HepG2 (cell line): ENCODE results near the gene SMAD1. TPM values are rescaled to one million over a fixed set of nuclear protein-coding genes. Genes with fewer than 3 reads are reported as not detected.
A peak's percentile ranks its signal among the peaks of the same experiment; 100 is the strongest.

ENCODE experiments used
- ATAC-seq: fragments of 200-7000 bp; cut with Tn5 transposase; 3 replicates; pipeline ENCODE4 v1.9.1; 2020; ENCODE audit warnings: mild to moderate bottlenecking, moderate library complexity
- BruUV-seq: library from RNA; stranded (reverse); fragments of 400-500 nt; replicated peaks from 2 replicates; lab custom pipeline; 2021; lab: Mats Ljungman, UMichigan
- CTCF ChIA-PET: fragments of 300-600 bp; formaldehyde crosslinking; extraction: SDS; loops from one replicate; lab custom pipeline; 2021; ENCODE audit warnings: low total read pairs, inconsistent platforms, low intra/inter-chr PET ratio; lab: Yijun Ruan, JAX
- POLR2A ChIA-PET: fragments of 350-600 bp; sonication (Branson Sonifier 250); formaldehyde crosslinking; loops from one replicate; lab custom pipeline; 2020; ENCODE audit warnings: antibody characterized with exemption, inconsistent platforms; lab: Yijun Ruan, JAX
- DNase-seq: peaks from one replicate; pipeline ENCODE4 v3.0.0-alpha.2; 2015; ENCODE audit warnings: low spot score
- FAIRE-seq: peaks from 3 replicates; lab custom pipeline; 2011; peaks lifted over from hg19 to GRCh38; lab: Jason Lieb, UNC
- H2AFZ ChIP-seq: one replicate; pipeline ENCODE4 v1.6.1; 2011; ENCODE audit warnings: low read length, inconsistent platforms
- H3K27ac ChIP-seq: fragments of 300-600 bp; 3 replicates; pipeline ENCODE4 v1.8.0; 2011; ENCODE audit warnings: mixed run types, mild to moderate bottlenecking, mixed read lengths, low read length, inconsistent platforms; ENCODE audit not compliant: insufficient read depth; ENCODE audit errors: extremely low read length
- H3K27me3 ChIP-seq, 2 experiments: fragments of 200-600 bp in 1 of 2; 2 replicates in 1 of 2; 3 replicates in 1 of 2; pipeline versions ENCODE4 v1.6.0 to v1.8.0; 2011; ENCODE audit warnings: low read length in 2 of 2, mild to moderate bottlenecking in 2 of 2, moderate library complexity in 2 of 2, inconsistent platforms in 1 of 2; ENCODE audit not compliant: insufficient read depth in 2 of 2, control insufficient read depth in 1 of 2
- H3K36me3 ChIP-seq, 2 experiments: fragments of 200-600 bp in 1 of 2; replicated peaks in 1 of 2; 2 replicates in 1 of 2; 3 replicates in 1 of 2; pipeline versions ENCODE4 v1.5.1 to v1.8.0; 2011; ENCODE audit warnings: low read length in 2 of 2, inconsistent platforms in 1 of 2; ENCODE audit not compliant: insufficient read depth in 2 of 2, control insufficient read depth in 1 of 2
- H3K4me1 ChIP-seq: 2 replicates; pipeline ENCODE4 v1.5.1; 2012; ENCODE audit warnings: low read length, inconsistent platforms; ENCODE audit not compliant: insufficient read depth
- H3K4me2 ChIP-seq: 2 replicates; pipeline ENCODE4 v1.6.0; 2011; ENCODE audit warnings: low read depth, low read length, inconsistent platforms
- H3K4me3 ChIP-seq, 3 experiments: fragments of 200-600 bp in 1 of 3; sonication (generic), shearing (Covaris generic) in 1 of 3; replicated peaks in 1 of 3; 2 replicates each; pipeline ENCODE4 v1.5.1; 2011 to 2016; ENCODE audit warnings: low read length in 3 of 3, inconsistent platforms in 2 of 3, low read depth in 2 of 3, mild to moderate bottlenecking in 2 of 3, control low read depth in 1 of 3, mixed read lengths in 1 of 3; ENCODE audit not compliant: insufficient read depth in 1 of 3
- H3K79me2 ChIP-seq: one replicate; pipeline ENCODE4 v1.6.1; 2011; ENCODE audit warnings: low read length, inconsistent platforms; ENCODE audit not compliant: insufficient read depth
- H3K9ac ChIP-seq: 2 replicates; pipeline ENCODE4 v1.6.0; 2011; ENCODE audit warnings: mild to moderate bottlenecking, low read depth, low read length, inconsistent platforms; ENCODE audit not compliant: insufficient read depth
- H3K9me3 ChIP-seq: 2 replicates; pipeline ENCODE4 v1.5.1; 2012; ENCODE audit warnings: mild to moderate bottlenecking, low read length
- H4K20me1 ChIP-seq: 2 replicates; pipeline ENCODE4 v1.6.0; 2011; ENCODE audit warnings: inconsistent platforms, mild to moderate bottlenecking, low read length, moderate library complexity; ENCODE audit not compliant: insufficient read depth
- DNMT1 ChIP-seq: sonication (generic); formaldehyde crosslinking; IDR thresholded peaks from 2 replicates; pipeline ENCODE4 v1.5.1; 2020; ENCODE audit warnings: mild to moderate bottlenecking, missing genetic modification reagents
- KDM2A ChIP-seq: sonication (generic); formaldehyde crosslinking; IDR thresholded peaks from 2 replicates; pipeline ENCODE4 v1.4.0; 2020; ENCODE audit warnings: low read depth, missing genetic modification reagents, borderline replicate concordance
- RNF2 ChIP-seq: fragments of 450-650 bp; conservative IDR thresholded peaks from 2 replicates; pipeline ENCODE4 v1.6.1; 2016; ENCODE audit warnings: low read depth
- SAP130 ChIP-seq: IDR thresholded peaks from 2 replicates; pipeline ENCODE4 v1.6.1; 2016; ENCODE audit warnings: low read depth
- SMAD1 ChIP-seq: sonication (generic); formaldehyde crosslinking; IDR thresholded peaks from 2 replicates; pipeline ENCODE4 v1.4.0; 2020; ENCODE audit warnings: missing genetic modification reagents, low read depth, mild to moderate bottlenecking, borderline replicate concordance
- SMYD3 ChIP-seq: sonication (generic); formaldehyde crosslinking; IDR thresholded peaks from 2 replicates; pipeline ENCODE4 v1.8.1; 2023; ENCODE audit warnings: mild to moderate bottlenecking, missing genetic modification reagents
- XBP1 ChIP-seq: sonication (generic); formaldehyde crosslinking; IDR thresholded peaks from 2 replicates; pipeline ENCODE4 v1.5.0; 2020; ENCODE audit warnings: missing genetic modification reagents
- ZBTB40 ChIP-seq, 2 experiments: fragments of 450-650 bp in 1 of 2; sonication (generic) in 1 of 2; formaldehyde crosslinking in 1 of 2; IDR thresholded peaks; 2 replicates each; pipeline versions ENCODE4 v1.6.1 to v1.8.0; 2016 to 2022; ENCODE audit warnings: antibody characterized with exemption in 1 of 2, mild to moderate bottlenecking in 1 of 2, missing genetic modification reagents in 1 of 2
- ZNF282 ChIP-seq: fragments of 450-650 bp; IDR thresholded peaks from 2 replicates; pipeline ENCODE4 v1.6.1; 2018; ENCODE audit not compliant: partially characterized antibody
- ZNF317 ChIP-seq: sonication (generic); formaldehyde crosslinking; IDR thresholded peaks from 2 replicates; pipeline ENCODE4 v1.5.0; 2020; ENCODE audit warnings: mild to moderate bottlenecking, missing genetic modification reagents
- WGBS: methylation state at CpG from one replicate; pipeline ENCODE4 v1.1.6; 2017; ENCODE audit warnings: low lambda C conversion rate; 5-methylcytosine and 5-hydroxymethylcytosine counted together
- in situ Hi-C: cut with HindIII; loops from 2 replicates; pipeline ENCODE4 v1.10.0; 2017; ENCODE audit warnings: low pct_unique_long_range_greater_than_20kb; ENCODE audit not compliant: extremely low pct_ligation_motif_present
- intact Hi-C: fragments of 100-400 bp; cut with micrococcal nuclease; formaldehyde crosslinking; loops from one replicate; pipeline ENCODE4 v1.10.0; 2022; ENCODE audit not compliant: unreplicated experiment
- polyA plus RNA-seq, 8 experiments: library from polyadenylated mRNA; depleted of rRNA in 3 of 8; stranded (reverse) in 7 of 8; unstranded in 1 of 8; fragments of >200 nt; fragmentation: Illumina TruSeq in 4 of 8; extraction: Trizol in 4 of 8; gene quantifications; 2 replicates each; pipeline versions ENCODE4 v1.2.1 to v1.2.3, GENCODE V29; 2011 to 2016; ENCODE audit warnings: low read depth in 4 of 8, missing spikeins in 1 of 8, mixed read lengths in 1 of 8; ENCODE audit not compliant: insufficient read depth in 1 of 8
- total RNA-seq, 5 experiments: library from RNA; depleted of rRNA; stranded (reverse); fragments of >200 nt; fragmentation: Illumina TruSeq; extraction: Trizol; gene quantifications; 2 replicates each; pipeline ENCODE4 v1.2.3, GENCODE V29; 2016; ENCODE audit warnings: low read depth in 1 of 5

SMAD1 gene
- total and polyA plus RNA-seq, 2 of the 13 experiments (the other 11 are each of a cell fraction or from before 2014, with no cell fraction given): 12.7 to 16.6 TPM

DNA sequence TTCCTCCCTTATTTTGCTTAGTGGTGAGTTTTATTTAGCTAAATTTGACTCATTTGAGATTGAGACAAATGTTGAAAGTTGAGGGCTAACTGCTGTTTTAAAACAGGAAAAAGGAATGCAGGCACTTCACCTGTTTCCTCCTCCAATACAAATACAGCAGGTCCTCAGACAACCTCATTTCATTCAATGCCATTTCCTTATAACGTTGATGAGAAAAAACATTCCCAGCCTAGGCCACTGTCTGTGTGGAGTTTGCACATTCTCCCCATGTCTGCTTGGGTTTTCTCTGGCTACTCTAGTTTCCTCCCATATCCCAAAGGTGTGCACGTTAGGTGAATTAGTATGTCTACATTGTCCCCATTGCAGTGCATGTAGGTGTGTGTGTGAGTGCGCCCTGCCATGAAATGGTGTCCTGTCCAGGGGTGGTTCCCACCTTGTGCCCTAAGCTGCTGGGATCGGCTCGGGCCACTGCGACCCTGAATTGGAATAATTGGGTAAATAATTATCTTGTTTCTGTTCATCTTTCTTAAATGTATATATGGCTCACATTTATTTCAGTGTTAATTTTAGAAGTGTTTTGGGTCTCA lies 21.9 kb downstream of the SMAD1 start (continued):
- no peak for TF ChIP-seq SMAD1 (CRISPR knock-in tag)
- TF ChIP-seq XBP1 (CRISPR knock-in tag): no peak
- TF ChIP-seq KDM2A: no peak
- no peak for TF ChIP-seq ZNF317 (CRISPR knock-in tag)
- TF ChIP-seq SMYD3: no peak
- no peak for TF ChIP-seq SAP130
- TF ChIP-seq RNF2: no peak
- TF ChIP-seq ZNF282: no peak

- ChIA-PET CTCF (no interaction called here), POLR2A (no interaction called here)
- TF ChIP-seq ZBTB40 (IDR thresholded peaks at IDR 0.05) (peak; percentile 88), ZBTB40 (CRISPR knock-in tag; IDR thresholded peaks at IDR 0.05) (peak; percentile 97), DNMT1 (CRISPR knock-in tag) (no peak)
- no TSS peak for BruUV-seq
- in situ Hi-C loops (no loop called here), intact Hi-C loops (no loop called here)
- Histone ChIP-seq H3K27ac (peak overlapping the region; percentile 22), H3K27me3 (no peaks in the 10 kb centered on the region), H4K20me1 (no peaks in the 10 kb centered on the region), H3K4me1 (peaks cover 60% of the 10 kb centered on the region), H2AFZ (no peak overlapping the region), H3K4me2 (no peak overlapping the region), H3K9ac (no peak overlapping the region), H3K4me3 (no peak overlapping the region), H3K79me2 (peaks cover 22% of the 10 kb centered on the region), H3K9me3 (no peaks in the 10 kb centered on the region), H3K36me3 (no peaks in the 10 kb centered on the region)
- DNase-seq (no peak), ATAC-seq (no peak), FAIRE-seq (peak; percentile 4)
- 91% methylated on average over 3 of the region's 3 CpGs for WGBS
Measured at GRCh38 chr4:145505995-145506394, 24.3 kb downstream of the SMAD1 start.
